Measurements from ENCODE around the gene DUSP10.

GRCh38 chr1:221698579-221699349 lies 43.1 kb downstream of the DUSP10 start:
- TF ChIP-seq CTCF (conservative IDR thresholded peaks at IDR 0.05; ENCODE audit: low read depth, low read length) (no peak), EZH2 (IDR thresholded peaks at IDR 0.05; ENCODE audit: low read length, unreplicated experiment) (no peak)

All from PC-3 (cell line).